Mesothelial cell of epicardium (in vitro differentiated cells): Measurements from ENCODE around the gene EGLN3. TPM values are rescaled to one million over a fixed set of nuclear protein-coding genes. Genes with fewer than 3 reads are reported as not detected.

Source experiments
- DNase-seq, 2 experiments: peaks; one replicate each; pipeline ENCODE4 v3.0.0; 2021; ENCODE audit warnings: low spot score in 2 of 2; ENCODE audit not compliant: unreplicated experiment in 2 of 2
- H3K27ac Mint-ChIP-seq: 2 replicates; pipeline ENCODE4 v1.8.0; 2021; ENCODE audit warnings: mixed read lengths
- H3K27me3 Mint-ChIP-seq: 2 replicates; pipeline ENCODE4 v1.8.0; 2021; ENCODE audit warnings: low read depth, mixed read lengths
- H3K36me3 Mint-ChIP-seq: 2 replicates; pipeline ENCODE4 v1.8.0; 2021; ENCODE audit warnings: mixed read lengths
- H3K4me1 Mint-ChIP-seq: 2 replicates; pipeline ENCODE4 v1.8.0; 2021; ENCODE audit warnings: mixed read lengths
- H3K4me3 Mint-ChIP-seq: 2 replicates; pipeline ENCODE4 v1.8.0; 2021; ENCODE audit warnings: mild to moderate bottlenecking, moderate library complexity, mixed read lengths
- H3K9me3 Mint-ChIP-seq: 2 replicates; pipeline ENCODE4 v1.8.0; 2021; ENCODE audit warnings: mixed read lengths
- total RNA-seq: library from RNA; stranded (reverse); gene quantifications from 3 replicates; pipeline ENCODE4 v1.2.1, GENCODE V29; 2021
- TF ChIP-seq, protein P1 (sequence below): fragments of 200-600 bp; sonication (generic); IDR thresholded peaks from one replicate; pipeline ENCODE4 v1.5.0; 2021; ENCODE audit warnings: antibody characterized with exemption; ENCODE audit not compliant: unreplicated experiment

The EGLN3 gene
- total RNA-seq, 1 donor from 2014 or later, result 8.3 TPM

DNA sequence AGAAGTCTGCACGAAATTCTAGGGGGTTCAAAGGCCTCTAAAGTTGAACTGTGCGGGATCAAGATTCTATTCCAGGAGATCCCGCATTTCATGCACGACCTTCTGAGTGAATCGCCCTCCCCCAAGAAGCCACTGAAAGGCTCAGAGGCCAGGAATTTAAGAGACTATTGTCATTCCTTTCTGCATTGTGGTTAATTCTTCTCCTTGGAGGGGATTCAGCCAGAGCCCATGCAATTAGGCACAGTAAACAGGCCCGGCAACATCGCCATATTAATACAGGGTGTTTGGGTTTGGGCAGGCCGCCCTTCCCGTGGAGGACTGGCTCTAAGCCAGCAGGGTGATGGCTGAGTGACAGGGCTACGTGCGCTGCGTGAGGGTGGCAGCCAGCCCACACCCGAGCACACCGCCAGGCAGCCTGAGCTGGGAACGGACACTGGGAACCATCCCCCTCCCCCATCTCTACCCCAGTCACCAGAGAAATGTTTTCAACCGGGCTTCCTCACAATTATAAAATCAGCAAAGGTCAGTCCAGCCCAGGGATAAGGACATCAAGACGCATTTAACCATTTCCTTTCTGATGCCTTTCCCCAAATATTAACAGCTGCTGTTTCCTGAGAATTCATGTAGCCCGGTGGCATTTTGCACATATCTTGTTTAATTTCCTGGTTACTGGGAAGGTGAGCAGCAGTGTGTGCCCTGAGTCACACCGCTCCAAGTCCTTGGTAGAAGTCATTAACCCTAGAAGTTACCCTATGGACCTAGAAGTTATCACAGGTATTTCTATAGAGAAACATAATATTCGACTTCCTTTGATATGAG is 12.5 kb downstream of the EGLN3 start:
- TF ChIP-seq, protein P1, sequence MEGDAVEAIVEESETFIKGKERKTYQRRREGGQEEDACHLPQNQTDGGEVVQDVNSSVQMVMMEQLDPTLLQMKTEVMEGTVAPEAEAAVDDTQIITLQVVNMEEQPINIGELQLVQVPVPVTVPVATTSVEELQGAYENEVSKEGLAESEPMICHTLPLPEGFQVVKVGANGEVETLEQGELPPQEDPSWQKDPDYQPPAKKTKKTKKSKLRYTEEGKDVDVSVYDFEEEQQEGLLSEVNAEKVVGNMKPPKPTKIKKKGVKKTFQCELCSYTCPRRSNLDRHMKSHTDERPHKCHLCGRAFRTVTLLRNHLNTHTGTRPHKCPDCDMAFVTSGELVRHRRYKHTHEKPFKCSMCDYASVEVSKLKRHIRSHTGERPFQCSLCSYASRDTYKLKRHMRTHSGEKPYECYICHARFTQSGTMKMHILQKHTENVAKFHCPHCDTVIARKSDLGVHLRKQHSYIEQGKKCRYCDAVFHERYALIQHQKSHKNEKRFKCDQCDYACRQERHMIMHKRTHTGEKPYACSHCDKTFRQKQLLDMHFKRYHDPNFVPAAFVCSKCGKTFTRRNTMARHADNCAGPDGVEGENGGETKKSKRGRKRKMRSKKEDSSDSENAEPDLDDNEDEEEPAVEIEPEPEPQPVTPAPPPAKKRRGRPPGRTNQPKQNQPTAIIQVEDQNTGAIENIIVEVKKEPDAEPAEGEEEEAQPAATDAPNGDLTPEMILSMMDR, result no peak
- DNase-seq, result peak in 1 of 2 experiments; percentile 55
- Mint-ChIP-seq H3K36me3 (no peaks in the 10 kb centered on the region), H3K9me3 (no peaks in the 10 kb centered on the region), H3K27me3 (no peaks in the 10 kb centered on the region), H3K4me3 (peak overlapping the region; percentile 52), H3K27ac (peak overlapping the region; percentile 60), H3K4me1 (peaks cover 53% of the 10 kb centered on the region)

DNA sequence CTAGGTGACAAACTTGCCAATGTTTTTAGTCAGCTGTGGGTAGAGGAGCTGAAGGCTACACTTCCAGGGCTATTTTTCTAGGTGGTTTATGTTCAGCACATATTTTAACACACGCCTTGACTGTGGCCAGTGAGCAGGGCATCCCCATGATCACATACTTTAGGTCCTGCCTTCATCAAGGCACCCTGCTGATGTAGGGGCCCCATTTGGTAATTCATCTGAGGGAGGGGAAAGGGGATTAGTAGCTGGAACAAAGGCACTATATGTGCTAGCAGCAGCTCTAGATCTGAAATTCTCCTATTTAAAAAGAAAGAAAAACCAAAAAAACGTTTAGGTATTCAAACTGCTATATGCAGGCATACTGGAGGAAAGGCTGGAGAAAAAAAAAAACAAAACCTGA is 14.5 kb downstream of the EGLN3 start:
- no peak for DNase-seq
- no peaks in the 10 kb centered on the region for H3K27me3 Mint-ChIP-seq
- H3K4me1 Mint-ChIP-seq, result peaks cover 50% of the 10 kb centered on the region
- TF ChIP-seq, protein P1, result no peak
- no peaks in the 10 kb centered on the region for H3K9me3 Mint-ChIP-seq
- no peaks in the 10 kb centered on the region for H3K36me3 Mint-ChIP-seq
- H3K4me3 Mint-ChIP-seq, result no peak overlapping the region
- no peak overlapping the region for H3K27ac Mint-ChIP-seq

DNA sequence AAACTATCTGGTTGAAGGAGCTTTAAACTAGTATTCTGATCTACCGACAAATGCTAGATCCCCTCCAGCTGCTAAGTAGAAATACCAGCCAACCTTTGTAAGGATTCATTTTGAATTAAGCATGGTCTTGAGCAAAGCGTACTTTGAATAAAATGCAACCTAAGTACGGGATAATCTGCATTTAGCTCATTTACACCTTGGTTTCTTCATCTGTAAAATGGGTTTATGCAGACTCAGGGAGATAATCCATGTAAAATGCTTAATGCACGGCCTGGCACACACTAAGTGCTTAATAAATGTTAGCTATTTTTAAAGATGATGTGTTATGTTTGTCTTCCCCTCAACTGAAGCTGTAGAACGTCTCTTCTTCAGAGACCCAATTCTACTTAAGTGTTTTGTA is 15.9 kb downstream of the EGLN3 start:
- Mint-ChIP-seq H3K27ac (no peak overlapping the region), H3K4me3 (no peak overlapping the region), H3K9me3 (no peaks in the 10 kb centered on the region), H3K4me1 (peaks cover 51% of the 10 kb centered on the region), H3K27me3 (no peaks in the 10 kb centered on the region), H3K36me3 (peaks cover under 1% of the 10 kb centered on the region)
- TF ChIP-seq, protein P1, result no peak
- no peak for DNase-seq

DNA sequence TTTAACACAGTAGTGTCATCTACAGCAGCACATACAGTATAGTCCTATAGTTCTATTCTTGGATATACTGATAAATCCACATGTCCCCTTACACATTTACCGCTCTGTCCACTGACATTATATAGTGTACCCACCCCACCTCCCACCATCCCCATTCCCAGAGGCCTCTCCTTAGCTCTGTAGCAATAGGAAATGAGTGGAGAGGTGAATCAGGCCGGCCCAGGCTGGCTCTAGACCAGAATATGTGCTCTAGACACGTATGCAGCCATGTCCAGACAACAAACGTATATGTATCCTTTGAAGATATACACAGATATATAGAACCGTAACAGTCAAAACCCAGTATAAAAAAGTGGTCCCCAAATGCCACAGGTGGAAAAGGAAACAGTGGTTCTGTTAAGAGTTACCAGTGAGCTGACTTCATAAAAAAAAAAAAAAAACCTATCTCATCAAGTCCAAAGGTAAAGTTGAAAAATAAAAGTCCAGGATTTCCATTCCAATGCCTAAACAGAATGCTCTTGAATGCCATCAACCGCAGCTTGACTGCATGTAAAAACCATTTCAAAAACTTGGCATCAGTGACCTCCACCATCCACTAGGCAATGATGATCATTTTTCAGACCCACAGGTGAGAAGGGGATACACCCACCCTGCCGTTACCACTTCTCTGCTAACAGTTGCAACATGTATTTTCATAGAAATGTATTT is 16.7 kb downstream of the EGLN3 start:
- Mint-ChIP-seq H3K9me3 (no peaks in the 10 kb centered on the region), H3K27ac (no peak overlapping the region), H3K4me3 (no peak overlapping the region), H3K27me3 (no peaks in the 10 kb centered on the region), H3K4me1 (peaks cover 53% of the 10 kb centered on the region), H3K36me3 (peaks cover 5% of the 10 kb centered on the region)
- TF ChIP-seq, protein P1, result no peak
- no peak for DNase-seq

DNA sequence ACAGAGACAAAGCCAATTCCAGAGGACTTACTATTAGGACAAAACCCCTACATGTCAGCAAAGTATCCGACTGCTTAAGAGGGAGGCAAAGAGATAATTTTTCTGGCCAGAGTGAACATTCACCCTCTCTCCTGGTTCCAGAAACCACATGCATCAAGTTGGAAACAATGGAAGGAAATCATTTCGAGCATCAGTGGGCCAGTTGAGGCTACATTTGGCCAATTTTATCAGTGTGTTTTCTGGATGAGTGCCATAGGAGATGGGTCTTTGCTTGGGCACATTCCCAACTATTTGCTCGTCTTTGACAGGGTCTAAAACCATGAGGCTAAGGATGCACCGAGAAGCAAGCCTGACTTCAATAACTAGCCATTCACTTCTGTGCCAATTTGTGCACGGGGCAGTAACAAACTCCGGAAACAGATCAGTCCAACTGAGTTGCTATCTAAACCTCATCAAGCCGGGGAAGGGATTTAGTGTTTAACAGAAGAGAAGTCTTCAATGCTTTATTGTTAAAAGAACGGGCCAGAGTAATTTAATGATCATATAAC is 17.4 kb downstream of the EGLN3 start:
- Mint-ChIP-seq H3K4me1 (peaks cover 49% of the 10 kb centered on the region), H3K27me3 (no peaks in the 10 kb centered on the region), H3K27ac (peak overlapping the region; percentile 24), H3K9me3 (no peaks in the 10 kb centered on the region), H3K4me3 (no peak overlapping the region), H3K36me3 (peaks cover 6% of the 10 kb centered on the region)
- no peak for DNase-seq
- TF ChIP-seq, protein P1, result no peak
